GM21737 (cell line): Measurements from ENCODE around the gene SEPTIN5.

Experiments
- ATAC-seq: cut with Tn5 transposase; IDR thresholded peaks from one replicate; pipeline ENCODE4 v1.9.1; 2021; ENCODE audit warnings: mild to moderate bottlenecking, moderate library complexity; ENCODE audit not compliant: unreplicated experiment

SEPTIN5 gene

DNA sequence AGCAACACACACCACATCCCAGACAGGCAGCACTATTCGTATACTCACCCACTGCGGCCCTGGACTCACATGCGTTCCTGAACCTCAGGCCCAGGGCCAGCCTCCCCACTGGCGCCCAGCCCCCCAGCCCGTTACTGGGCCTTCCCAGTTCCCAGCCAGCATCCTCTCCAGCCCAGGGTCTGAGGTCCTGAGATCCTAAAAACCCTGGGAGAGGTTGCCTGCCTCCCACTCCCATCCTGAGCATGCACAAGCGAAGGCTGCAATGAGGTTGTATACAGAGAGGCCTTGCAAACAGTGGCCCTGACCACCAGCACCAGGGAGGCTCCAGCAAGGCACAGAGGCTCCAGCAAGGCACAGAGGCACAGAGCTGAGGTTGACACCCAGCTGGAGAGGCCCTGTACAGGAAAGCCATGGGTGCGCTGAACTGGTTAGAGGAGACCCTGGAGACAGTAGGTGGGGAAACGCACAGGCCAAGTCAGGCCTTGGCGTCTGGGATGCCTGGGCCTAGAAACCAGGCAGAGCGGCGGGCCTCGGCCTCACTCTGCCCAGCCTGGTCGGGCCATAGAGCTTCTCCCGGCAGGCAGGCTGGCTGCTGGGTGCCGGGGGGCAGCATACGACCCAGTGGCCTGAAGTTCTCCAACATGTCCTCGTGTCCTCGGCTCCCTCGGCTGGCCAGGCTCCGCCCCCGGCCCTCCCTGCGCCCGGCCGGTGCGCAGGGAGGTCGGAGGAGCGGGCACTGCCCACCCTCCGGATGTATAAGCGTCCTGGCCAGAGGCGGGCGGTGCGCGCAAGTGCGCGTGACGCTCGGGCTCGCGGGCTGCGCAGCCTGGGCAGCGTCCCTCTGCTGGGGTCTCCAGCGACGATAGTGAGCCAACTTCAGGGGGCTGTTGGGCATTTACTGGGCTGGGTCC, 43.9 kb downstream of the SEPTIN5 start:
- ATAC-seq = no peak

DNA sequence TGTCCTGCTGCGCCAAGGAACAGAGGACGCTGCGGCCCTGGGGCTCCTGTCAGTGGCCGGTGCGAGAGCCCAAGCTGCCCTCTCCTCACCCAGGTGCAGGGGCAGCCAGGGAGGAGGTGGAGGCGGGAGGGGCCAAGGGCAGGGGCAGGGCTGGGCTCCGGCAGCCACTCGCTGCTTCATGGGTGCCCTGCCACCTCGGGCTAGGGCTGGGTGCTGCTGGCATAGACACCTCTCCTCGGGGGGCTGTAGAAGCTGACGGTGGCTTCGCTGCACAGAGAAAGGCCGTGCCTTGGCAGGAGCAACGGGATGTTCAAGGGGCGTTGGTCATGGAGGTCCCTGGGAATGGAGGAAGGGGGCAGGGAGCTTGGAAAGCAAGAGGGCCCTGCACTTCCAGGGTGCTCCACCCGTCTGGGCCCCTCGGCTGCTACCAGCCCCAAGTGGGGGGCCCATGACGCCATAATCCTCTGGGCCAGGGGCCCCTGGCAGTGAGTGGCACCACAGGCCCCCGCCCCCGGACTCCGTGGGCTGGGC, 44.7 kb downstream of the SEPTIN5 start:
- ATAC-seq = no peak

DNA sequence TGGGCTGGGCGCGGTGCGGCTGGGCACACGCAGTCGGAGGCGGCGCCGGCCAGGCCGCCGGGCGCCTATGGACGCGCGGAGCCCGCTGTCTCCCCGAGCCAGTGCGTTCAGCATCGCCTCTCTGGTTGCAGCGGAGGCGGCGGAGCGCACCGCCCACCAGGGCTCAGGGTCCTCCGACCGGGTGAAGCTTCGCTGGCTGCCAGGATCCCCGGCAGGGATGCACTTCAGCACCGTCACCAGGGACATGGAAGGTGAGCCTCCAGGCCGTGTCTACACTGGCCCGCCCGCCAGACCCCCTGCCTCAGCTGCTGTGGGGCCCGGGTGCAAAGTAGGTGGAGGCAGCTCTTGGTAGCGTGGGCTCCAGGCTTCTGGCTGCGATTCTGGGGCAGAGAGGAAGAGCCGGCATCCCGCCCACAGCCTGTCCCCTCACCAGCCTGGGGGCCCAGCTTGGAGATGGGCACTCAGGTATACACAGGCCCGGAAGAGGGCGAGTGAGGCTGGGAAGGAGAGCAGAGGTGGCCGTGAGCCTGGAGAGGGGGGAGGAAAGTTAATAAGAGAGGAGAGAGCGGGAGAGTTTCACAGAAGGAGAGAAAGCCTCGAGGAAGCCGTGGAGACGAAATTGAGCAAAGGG, 45.2 kb downstream of the SEPTIN5 start:
- no peak for ATAC-seq

DNA sequence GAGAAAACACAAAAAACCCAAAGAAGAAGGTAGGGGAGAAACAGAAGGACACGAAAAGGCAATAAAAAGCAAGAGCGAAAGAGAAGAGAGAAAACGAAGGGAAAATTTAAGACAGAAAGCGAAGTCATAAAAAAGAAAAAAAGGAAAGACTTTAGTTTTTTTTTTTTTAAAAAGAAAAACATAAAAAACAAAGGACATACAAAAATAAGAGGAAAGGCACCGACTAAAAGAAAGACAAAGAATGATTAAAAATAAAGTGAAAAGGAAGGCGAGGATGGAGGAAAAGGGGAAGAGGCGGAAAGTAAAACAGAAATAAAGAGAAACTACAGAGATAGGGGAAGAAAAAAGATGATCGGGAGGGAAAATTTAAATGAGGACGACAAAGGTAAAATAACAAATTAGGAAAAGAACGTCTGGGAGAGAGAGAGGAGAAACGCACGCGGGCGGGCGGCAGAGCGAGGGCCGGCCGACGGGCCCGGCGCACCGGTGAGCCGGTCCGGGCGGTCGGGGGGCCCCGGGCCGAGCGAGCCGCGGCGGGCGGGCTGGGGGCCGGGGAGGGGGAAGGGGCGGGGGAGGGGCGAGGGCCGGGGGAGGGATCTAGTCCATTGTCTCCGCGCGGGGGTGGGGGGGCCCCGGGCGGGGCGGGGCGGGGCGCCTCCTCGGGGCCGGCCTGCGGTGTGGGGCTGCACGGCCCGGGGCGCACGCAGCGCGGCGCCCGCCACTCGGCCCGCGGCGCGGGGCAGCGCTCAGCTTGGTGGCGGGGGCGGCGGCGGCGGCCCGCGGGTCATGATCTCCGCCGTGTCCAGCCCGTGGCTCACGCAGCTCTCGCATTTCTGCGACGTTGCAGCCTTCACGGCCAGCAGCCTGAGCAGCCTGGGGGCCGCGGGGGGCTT, 46.0 kb downstream of the SEPTIN5 start, which contains the start of gene TBX1:
Gene TBX1, plus strand, starts transcription at position 721 of the 893 bp plus-strand sequence. Its CDS starts 66 bp downstream, at position 787.
- no peak for ATAC-seq

DNA sequence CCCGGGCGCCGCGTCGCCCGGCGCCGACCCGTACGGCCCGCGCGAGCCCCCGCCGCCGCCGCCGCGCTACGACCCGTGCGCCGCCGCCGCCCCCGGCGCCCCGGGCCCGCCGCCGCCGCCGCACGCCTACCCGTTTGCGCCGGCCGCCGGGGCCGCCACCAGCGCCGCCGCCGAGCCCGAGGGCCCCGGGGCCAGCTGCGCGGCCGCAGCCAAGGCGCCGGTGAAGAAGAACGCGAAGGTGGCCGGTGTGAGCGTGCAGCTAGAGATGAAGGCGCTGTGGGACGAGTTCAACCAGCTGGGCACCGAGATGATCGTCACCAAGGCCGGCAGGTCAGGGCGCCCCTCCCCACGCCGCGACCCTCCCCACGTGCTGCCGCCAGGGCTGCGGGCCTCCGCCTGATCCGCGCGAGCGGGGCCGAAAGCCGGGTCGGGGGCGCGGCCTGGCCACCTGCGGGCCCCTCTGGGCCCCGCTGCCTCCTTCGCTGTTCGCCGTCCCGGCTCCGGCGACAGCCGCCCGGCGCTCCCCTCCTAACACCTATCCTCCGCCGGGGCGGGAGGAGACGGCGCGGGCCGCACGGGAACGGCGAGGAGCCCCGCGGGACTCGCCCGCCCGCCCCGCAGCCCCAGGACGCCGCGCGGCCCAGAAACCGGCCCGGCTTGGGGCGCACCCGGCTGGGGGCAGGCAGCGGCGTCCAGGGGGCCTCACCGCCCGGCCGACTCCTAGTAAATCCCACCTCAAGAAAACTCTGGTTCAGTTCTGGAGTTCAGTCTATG, 46.8 kb downstream of the SEPTIN5 start:
- no peak for ATAC-seq

DNA sequence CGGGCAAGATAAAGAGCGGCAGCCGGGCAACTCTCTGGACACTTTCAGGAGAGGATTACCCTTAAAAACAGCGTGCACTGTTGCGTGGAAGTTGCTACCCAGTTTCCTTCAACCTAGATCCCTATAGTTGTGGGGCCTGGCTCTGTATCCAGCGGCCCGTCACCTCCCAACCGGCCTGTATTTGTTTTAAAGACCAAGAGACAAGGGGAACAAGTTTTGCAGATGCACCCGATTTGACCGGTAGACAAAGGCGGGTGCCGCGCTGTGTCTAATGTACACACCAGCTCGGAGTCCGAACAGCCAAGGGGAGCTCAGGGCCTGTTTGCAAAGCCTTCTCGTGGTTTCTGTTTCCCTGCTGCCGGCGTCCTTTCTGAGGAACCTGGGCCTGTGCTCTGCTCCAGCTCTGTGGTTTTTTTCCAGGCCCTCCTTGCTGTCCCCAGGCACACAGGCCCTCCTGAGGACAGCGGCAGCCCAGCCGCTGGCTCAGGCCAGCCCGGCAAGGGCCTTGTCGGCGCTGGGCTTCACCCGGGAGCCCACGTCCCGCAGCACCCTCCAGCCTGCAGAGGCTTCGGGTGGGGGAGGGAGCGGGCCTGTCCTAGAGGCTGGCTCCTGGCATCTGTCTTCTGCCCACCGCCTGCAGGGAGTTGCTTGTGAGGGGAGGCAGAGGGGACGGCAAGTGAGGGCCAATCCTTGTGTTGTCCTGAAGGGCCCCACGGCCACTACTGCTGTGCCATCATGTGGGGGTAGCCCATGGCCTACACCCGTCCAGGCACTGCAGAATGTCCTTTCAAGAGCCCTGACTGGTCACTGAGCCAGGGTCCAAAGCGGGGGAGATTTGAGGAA, 47.6 kb downstream of the SEPTIN5 start:
- ATAC-seq = no peak

DNA sequence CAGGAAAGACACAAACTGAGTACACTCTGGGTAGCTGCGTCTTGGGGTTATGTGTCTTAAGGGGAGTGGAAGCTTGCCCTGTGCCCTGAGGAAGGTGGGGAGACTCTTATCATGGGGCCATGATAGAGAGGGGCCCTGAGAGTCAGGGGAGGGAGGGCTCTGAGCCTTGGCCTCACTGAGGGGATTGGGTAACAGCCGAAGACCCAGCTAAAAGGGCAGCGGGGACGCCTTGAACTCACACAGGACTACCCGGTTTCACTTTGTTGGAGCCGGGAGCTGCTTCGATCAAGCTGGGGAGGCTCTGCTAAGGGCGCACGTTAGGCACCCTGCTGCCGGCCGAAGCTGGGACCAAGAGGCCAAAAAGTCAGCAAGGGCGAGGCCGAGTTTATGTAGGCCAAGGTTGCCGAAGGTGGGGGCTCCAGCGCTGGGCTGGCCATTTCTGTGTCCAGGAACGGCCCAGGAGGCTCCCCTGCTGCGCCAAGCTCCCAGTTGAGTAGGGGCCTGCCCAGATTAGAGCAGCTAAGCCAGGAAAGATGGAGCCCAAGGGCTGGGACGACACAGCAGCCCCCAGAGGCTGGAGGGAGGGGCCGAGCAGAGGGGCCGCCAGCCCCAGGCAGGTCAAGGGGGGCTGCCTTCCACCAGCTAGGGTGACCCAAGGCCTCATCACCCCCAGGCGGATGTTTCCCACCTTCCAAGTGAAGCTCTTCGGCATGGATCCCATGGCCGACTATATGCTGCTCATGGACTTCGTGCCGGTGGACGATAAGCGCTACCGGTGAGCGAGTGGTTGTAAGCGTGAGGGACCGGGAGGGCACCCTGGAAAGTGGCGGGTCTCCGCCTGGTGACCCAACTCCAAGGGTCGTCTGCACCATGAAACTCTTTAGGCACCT, 48.5 kb downstream of the SEPTIN5 start:
- ATAC-seq = no peak

DNA sequence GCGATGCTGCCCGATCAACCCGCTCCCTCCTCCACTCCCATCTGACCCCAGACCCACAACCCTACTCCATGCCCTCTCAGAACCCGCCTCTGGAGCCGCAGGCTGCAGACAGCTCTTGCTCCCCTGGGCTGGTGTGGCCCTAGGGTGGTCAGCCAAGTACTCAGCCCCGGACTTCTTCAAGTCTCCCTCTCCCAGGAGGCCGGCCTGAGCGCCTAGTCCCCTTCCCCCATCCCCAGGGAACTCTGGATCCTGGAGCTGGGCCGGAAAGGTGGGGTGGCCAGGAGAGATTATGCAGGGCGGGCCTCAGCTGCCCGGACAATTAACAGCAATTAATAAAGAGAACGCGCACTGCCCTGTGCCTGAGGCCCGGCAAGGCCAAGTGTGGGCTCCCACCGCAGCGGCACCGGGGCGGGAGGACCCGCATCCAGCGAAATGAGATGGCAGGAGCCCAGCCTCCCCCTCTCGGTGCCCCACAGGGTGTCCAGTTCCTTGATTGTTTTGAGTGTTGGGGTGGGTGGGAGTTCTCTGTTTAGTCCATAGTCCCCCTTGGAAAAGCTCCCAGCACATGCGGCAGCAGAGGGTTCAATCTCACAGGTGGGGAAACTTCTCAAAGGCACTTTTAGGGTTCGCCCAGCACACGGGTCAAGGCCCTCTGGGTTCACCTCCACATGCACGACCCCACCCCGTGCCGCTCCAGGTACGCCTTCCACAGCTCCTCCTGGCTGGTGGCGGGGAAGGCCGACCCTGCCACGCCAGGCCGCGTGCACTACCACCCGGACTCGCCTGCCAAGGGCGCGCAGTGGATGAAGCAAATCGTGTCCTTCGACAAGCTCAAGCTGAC, 49.4 kb downstream of the SEPTIN5 start:
- no peak for ATAC-seq

DNA sequence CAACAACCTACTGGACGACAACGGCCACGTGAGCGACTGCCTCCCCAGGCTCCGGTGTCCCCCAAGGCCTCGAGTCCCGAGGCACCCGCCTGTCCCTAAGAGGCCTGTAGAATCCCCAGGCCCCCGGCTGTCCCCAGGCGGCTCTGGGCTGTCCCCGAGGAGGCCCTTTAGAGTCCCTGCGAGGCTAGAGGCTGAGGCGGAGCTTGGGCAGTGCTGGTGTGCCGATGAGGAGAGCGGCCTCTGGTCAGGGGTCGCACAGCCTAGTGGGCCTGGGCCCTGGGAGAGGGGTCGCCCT, 49.9 kb downstream of the SEPTIN5 start:
- no peak for ATAC-seq

DNA sequence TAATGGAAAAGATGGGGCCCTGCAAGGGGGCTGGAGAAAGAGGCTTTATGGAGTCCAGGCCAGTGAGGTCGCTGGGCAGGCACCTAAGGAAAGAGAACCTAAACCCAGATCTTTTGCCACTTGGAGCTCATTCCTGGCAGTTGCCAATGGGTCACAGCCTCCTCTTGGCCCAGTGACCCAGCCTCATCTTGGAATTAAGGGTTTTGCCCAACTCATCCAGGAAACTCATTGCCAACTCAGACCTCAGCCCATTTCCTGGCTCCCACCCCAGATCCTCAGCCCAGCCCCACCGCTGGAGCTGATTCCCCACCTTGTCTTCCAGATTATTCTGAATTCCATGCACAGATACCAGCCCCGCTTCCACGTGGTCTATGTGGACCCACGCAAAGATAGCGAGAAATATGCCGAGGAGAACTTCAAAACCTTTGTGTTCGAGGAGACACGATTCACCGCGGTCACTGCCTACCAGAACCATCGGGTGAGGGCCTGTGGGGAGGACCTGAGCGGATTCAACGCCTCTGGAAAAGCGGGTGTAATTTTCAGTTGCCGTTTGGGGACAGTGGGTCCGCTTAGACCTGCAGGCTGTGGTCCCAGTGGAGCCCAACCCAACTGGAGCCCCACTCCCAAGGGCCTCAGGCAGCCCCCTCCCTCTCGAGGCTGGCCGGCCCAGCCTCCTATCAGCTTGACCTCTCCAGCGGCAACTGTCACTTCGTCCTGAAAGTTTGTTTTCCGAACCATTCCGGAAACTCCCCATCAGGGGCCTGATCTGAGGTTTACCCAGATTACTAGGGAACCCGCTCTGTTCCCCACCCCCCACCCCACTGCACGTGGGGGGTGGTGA, 50.6 kb downstream of the SEPTIN5 start:
- ATAC-seq = no peak

DNA sequence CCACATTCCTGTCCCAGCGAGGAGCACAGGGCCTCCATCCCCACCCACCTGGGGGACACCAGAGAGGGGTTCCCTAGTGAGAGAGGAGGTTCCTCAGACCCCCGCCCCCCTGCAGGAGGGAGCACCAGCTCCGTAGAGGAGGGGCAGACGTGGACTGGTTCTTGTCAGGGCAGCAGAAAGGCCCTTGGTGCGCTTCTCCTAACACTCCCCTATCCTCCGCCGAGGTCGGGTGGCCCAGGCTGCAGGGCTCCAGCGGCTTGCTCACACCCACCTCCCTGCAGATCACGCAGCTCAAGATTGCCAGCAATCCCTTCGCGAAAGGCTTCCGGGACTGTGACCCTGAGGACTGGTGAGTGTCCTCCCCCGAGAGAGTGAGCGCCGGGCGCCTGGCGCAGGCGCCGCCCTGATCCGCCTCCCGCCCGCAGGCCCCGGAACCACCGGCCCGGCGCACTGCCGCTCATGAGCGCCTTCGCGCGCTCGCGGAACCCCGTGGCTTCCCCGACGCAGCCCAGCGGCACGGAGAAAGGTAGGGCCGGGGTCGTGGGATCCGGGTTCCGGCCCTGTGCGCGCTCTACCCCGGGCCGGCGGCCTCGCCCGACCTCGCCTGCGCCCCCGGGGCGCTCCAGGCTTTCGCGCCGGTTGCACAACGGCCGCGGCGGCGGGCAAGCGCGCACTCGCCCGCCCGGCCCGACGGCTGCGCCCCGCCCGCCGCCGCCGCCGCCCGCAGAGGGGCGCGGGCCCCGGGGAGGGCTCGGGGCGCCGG, 51.4 kb downstream of the SEPTIN5 start:
- ATAC-seq = no peak

DNA sequence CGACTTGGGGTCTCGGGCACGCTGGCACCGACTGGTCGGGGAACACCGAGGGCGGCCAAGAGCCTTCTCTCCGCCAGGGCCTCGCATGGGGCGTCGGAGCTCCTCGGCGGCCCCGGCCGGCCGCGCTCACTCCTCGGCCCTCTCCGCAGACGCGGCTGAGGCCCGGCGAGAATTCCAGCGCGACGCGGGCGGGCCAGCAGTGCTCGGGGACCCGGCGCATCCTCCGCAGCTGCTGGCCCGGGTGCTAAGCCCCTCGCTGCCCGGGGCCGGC, 51.9 kb downstream of the SEPTIN5 start:
- no peak for ATAC-seq

DNA sequence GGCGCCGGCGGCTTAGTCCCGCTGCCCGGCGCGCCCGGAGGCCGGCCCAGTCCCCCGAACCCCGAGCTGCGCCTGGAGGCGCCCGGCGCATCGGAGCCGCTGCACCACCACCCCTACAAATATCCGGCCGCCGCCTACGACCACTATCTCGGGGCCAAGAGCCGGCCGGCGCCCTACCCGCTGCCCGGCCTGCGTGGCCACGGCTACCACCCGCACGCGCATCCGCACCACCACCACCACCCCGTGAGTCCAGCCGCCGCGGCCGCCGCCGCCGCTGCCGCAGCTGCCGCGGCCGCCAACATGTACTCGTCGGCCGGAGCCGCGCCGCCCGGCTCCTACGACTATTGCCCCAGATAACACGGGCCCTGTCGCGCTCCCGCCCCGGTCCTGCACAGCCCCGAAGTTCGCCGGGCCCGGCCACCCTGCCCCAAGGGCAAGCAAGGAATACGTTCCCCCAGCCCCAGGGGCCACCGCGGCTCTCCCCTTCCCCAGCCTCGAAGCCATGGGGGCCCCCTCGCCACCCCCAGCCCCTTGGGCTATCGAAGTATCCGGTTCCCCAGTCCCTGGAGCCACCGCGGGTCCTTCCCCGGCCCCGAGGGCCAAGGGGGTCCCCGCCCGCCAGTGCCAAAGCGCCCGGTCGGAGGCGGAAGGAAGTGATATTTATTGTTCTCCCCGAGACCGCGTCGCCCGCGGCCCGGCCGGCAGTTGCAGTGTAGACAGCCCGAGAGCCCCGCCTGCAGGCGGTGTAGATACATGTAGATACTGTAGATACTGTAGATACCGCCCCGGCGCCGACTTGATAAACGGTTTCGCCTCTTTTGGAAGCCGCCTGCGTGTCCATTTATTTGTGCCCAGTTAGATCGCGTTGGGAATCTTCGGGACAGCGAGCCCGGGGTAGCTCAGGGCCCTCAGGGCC, 52.5 kb downstream of the SEPTIN5 start:
- no peak for ATAC-seq

DNA sequence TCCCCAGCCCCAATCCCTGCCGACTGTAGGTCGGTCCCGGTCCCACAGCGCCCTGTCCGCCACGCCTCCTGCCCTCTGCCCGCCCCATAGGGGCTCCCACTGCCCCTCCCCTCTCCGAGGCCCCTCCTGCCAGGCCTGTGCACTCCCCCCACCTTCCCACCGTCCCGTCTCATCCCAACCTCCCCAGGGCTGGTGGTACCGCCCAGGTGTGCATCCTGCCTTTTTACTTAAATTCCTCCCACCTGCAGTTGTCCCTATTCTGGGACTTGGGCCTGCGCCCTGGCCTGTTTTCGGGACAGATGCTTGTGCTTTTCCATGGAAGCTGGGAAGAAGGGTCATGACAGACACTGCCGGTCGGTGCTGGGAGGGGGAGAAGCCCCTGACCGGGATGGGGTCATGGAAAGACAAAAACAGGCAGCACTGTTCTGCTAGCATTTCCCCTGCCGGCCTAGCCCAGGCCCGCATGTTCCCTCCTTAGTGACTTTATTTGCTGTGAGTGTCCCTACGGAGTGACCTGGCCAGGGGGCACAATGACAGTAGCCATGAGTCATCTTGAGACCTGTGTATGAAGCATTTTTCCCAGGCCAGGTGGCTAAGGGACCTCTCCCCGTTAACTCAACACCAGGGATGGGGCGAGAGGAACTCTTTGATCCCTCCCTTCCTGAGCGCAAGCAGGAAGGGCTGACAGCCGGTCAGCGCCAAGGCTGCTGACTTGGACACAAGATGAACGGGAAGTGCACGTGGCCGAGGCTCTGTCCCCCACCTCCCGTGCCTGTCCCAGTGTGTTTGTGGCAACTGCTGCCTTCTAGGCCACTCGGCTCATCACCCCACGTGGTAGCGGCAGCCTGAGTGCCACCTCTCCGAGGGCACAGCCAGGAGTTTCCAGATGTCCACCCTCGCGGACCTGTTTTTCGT, 53.4 kb downstream of the SEPTIN5 start:
- no peak for ATAC-seq
